ENCODE measurements around the gene TNFRSF13B.

- TF ChIP-seq CTCF (IDR thresholded peaks at IDR 0.05) (no peak), POLR2A (IDR thresholded peaks at IDR 0.05) (no peak), POLR2AphosphoS5 (IDR thresholded peaks at IDR 0.05) (no peak)
These were observed 40.4 kb downstream of the TNFRSF13B start for GRCh38 chr17:16931318-16932060.
